Sigmoid colon (tissue), 4 donors: ENCODE data around the gene ARHGEF18.
"Not testable (repeated sequence)": the region's sequence is repeated elsewhere in the genome, so short reads cannot be mapped to it uniquely, and the experiment has no call there.

Source experiments
- EP300 ChIP-seq, 4 donors: sonication (generic); formaldehyde crosslinking; IDR thresholded peaks; one replicate each; pipeline ENCODE4 v1.6.1; 2017; ENCODE audit warnings: antibody characterized with exemption in 4 of 4
- POLR2A ChIP-seq, 2 donors: fragments of 450-650 bp; IDR thresholded peaks; one replicate each; pipeline ENCODE4 v1.6.1; 2016; ENCODE audit warnings: antibody characterized with exemption in 2 of 2, mild to moderate bottlenecking in 2 of 2, moderate library complexity in 2 of 2
- POLR2AphosphoS5 ChIP-seq, 4 donors: sonication (generic); formaldehyde crosslinking; IDR thresholded peaks; one replicate each; pipeline ENCODE4 v1.6.1; 2017; ENCODE audit warnings: antibody characterized with exemption in 4 of 4
- TF ChIP-seq, protein P1 (sequence below), 4 experiments: fragments of 450-650 bp in 3 of 4; fragments of 200-600 bp in 1 of 4; IDR thresholded peaks; one replicate each; pipeline ENCODE4 v1.5.1; 2016 to 2019; ENCODE audit warnings: antibody characterized with exemption in 4 of 4, mild to moderate bottlenecking in 3 of 4, moderate library complexity in 2 of 4

- TF ChIP-seq, protein P1, sequence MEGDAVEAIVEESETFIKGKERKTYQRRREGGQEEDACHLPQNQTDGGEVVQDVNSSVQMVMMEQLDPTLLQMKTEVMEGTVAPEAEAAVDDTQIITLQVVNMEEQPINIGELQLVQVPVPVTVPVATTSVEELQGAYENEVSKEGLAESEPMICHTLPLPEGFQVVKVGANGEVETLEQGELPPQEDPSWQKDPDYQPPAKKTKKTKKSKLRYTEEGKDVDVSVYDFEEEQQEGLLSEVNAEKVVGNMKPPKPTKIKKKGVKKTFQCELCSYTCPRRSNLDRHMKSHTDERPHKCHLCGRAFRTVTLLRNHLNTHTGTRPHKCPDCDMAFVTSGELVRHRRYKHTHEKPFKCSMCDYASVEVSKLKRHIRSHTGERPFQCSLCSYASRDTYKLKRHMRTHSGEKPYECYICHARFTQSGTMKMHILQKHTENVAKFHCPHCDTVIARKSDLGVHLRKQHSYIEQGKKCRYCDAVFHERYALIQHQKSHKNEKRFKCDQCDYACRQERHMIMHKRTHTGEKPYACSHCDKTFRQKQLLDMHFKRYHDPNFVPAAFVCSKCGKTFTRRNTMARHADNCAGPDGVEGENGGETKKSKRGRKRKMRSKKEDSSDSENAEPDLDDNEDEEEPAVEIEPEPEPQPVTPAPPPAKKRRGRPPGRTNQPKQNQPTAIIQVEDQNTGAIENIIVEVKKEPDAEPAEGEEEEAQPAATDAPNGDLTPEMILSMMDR (IDR thresholded peaks at IDR 0.05) = not testable (repeated sequence)
- not testable (repeated sequence) for TF ChIP-seq EP300, POLR2AphosphoS5, POLR2A (IDR thresholded peaks at IDR 0.05)
Observed at GRCh38 chr19:7346997-7347396, 1.7 kb upstream of the ARHGEF18 start.
